Lower leg skin (tissue), 4 donors: Measurements from ENCODE around the gene SMARCAD1. TPM values are rescaled to one million over a fixed set of nuclear protein-coding genes. Genes with fewer than 3 reads are reported as not detected.
"Not testable (repeated sequence)": the region's sequence is repeated elsewhere in the genome, so short reads cannot be mapped to it uniquely, and the experiment has no call there.

ENCODE experiments used
- DNase-seq, 2 donors: peaks; one replicate each; pipeline ENCODE4 v3.0.0-alpha.2; 2019; ENCODE audit warnings: low spot score in 2 of 2
- H3K4me3 ChIP-seq: fragments of 200-600 bp; sonication (generic); 2 replicates; pipeline ENCODE4 v1.5.1; 2017; ENCODE audit warnings: mild to moderate bottlenecking, low read depth; ENCODE audit not compliant: poor library complexity, severe bottlenecking
- CTCF ChIP-seq, 3 donors: fragments of 450-650 bp; IDR thresholded peaks; one replicate each; pipeline ENCODE4 v1.5.1; 2016; ENCODE audit warnings: antibody characterized with exemption in 3 of 3, mild to moderate bottlenecking in 3 of 3, moderate library complexity in 2 of 3
- POLR2A ChIP-seq, 2 donors: fragments of 450-650 bp; IDR thresholded peaks; one replicate each; pipeline ENCODE4 v1.6.1; 2016 to 2017; ENCODE audit warnings: antibody characterized with exemption in 2 of 2, mild to moderate bottlenecking in 1 of 2, moderate library complexity in 1 of 2
- WGBS, 2 donors: methylation state at CpG; one replicate each; pipeline ENCODE4 v1.1.5; 2018; 5-methylcytosine and 5-hydroxymethylcytosine counted together
- intact Hi-C: fragments of 100-400 bp; cut with DNase I; formaldehyde crosslinking; loops from one replicate; pipeline ENCODE4 v1.15.0; 2023; ENCODE audit warnings: low total_unique reads
- total RNA-seq, 4 donors: library from RNA; depleted of rRNA; stranded (reverse); fragments of >200 nt; gene quantifications; one replicate each; pipeline ENCODE4 v1.1.0, GENCODE V29; 2016

The SMARCAD1 gene
- total RNA-seq, 4 donors from 2014 or later = 20.8 to 35.7 (median 23.6) TPM

- TF ChIP-seq POLR2A (IDR thresholded peaks at IDR 0.05) = no peak
- TF ChIP-seq CTCF (IDR thresholded peaks at IDR 0.05) = no peak
- WGBS, 2 donors = 50 to 52% methylated on average over 2 of the region's 2 CpGs
- H3K4me3 ChIP-seq = no peak overlapping the region
- intact Hi-C loops = no loop called here
- no peak for DNase-seq
Measured at GRCh38 chr4:94304365-94304971, 96.8 kb downstream of the SMARCAD1 start.

GRCh38 chr4:94305466-94306225, 98.0 kb downstream of the SMARCAD1 start:
- intact Hi-C loops = no loop called here
- H3K4me3 ChIP-seq = no peak overlapping the region
- 80 to 85% methylated on average over 5 of the region's 5 CpGs for WGBS, 2 donors
- no peak for TF ChIP-seq CTCF (IDR thresholded peaks at IDR 0.05)
- no peak for TF ChIP-seq POLR2A (IDR thresholded peaks at IDR 0.05)
- no peak for DNase-seq

- TF ChIP-seq CTCF (IDR thresholded peaks at IDR 0.05) (no peak), POLR2A (IDR thresholded peaks at IDR 0.05) (no peak)
- DNase-seq = no peak
- WGBS, 2 donors = 51 to 55% methylated on average over 3 of the region's 3 CpGs
- no peak overlapping the region for H3K4me3 ChIP-seq
- intact Hi-C loops = no loop called here
Measured at GRCh38 chr4:94306713-94307112, 99.0 kb downstream of the SMARCAD1 start.

- intact Hi-C loops = no loop called here
- TF ChIP-seq POLR2A (IDR thresholded peaks at IDR 0.05) (no peak), CTCF (IDR thresholded peaks at IDR 0.05) (no peak)
- DNase-seq = no peak
- H3K4me3 ChIP-seq = no peak overlapping the region
- WGBS, 2 donors = 56 to 64% methylated on average over 4 of the region's 4 CpGs
Measured at GRCh38 chr4:94307231-94307871, 99.7 kb downstream of the SMARCAD1 start.

- H3K4me3 ChIP-seq, DNase-seq, intact Hi-C loops: not testable (repeated sequence)
Measured at GRCh38 chr4:94319927-94320326, 112.3 kb downstream of the SMARCAD1 start.

- WGBS, 2 donors = 71 to 94% methylated on average over 1 of the region's 1 CpG
- intact Hi-C loops = no loop called here
- TF ChIP-seq CTCF (IDR thresholded peaks at IDR 0.05) (no peak), POLR2A (IDR thresholded peaks at IDR 0.05) (no peak)
- no peak for DNase-seq
- H3K4me3 ChIP-seq = no peak overlapping the region
Measured at GRCh38 chr4:94325835-94326234, 118.2 kb downstream of the SMARCAD1 start.
